ENCODE data around the gene DNAJC5.
A peak's percentile ranks its signal among the peaks of the same experiment; 100 is the strongest.
"Not testable (repeated sequence)": the region's sequence is repeated elsewhere in the genome, so short reads cannot be mapped to it uniquely, and the experiment has no call there.

The DNAJC5 gene

DNA sequence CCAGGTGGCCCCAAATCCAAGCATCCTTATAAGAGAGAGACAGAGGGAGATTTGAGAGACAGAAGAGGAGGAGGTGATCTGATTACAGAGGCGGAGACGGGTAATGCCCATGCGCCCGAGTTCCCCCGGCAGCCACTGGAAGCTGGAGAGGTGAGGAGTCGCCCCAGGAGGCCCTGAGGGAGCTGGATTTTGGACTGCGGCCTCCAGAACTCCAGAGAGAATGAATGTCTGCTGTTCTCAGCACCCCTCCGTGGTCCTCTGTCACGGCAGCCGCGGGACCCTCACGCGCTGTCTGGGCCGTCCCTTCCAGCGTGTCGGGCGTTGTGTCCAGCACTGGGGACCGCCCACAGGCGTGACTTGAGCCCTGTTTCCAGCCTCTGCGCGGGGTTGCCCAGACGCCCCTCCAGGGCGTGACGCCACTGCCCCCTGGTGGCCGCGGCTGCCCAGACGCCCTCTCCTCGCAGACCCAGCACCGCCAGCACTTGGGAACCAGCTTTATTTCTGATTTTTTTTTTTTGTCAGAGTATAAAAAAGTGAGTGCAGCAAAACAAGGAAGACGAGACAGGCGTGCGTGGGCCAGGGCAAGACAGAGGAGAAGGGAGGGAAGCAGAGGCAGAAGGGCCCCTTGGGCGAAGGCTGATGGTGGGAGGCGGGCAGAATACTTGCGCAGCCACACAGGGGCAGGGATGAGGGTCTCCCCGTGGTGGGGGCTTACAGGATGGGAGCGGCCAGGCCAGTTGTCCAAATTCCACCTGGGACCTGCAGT is 78.9 kb downstream of the DNAJC5 start:
- Histone ChIP-seq H3K14ac (ENCODE audit: low read length) (no peak overlapping the region), H3K4me2 (ENCODE audit: insufficient read depth, low read length, poor library complexity, severe bottlenecking) (peak overlapping the region; percentile 51), H3K27ac (replicated peaks; ENCODE audit: low read length) (no peak overlapping the region), H3K4me3 (ENCODE audit: low read length in 2 of 2) (peak overlapping the region in 1 of 2 donors; percentile 71), H3K23ac (ENCODE audit: low read depth, low read length, poor library complexity) (peak overlapping the region; percentile 8), H3K27me3 (ENCODE audit: control insufficient read depth in 3 of 3, insufficient read depth in 3 of 3, low read depth in 1 of 3, low read length in 3 of 3) (peaks cover 0 to 12% (median 0%) of the 10 kb centered on the region in 3 experiments), H3K18ac (ENCODE audit: low read length) (peak overlapping the region; percentile 67), H3K4ac (ENCODE audit: low read length) (no peak overlapping the region), H4K91ac (ENCODE audit: low read depth, low read length, poor library complexity) (no peak overlapping the region), H3K9ac (ENCODE audit: low read depth, low read length, poor library complexity) (no peak overlapping the region), H2AFZ (ENCODE audit: low read length) (peak overlapping the region; percentile 89), H3K4me1 (ENCODE audit: control insufficient read depth in 2 of 2, insufficient read depth in 1 of 2, low read depth in 1 of 2, low read length in 2 of 2) (peaks cover 7 to 10% of the 10 kb centered on the region in 2 donors), H2BK12ac (ENCODE audit: low read length) (no peak overlapping the region), H2BK5ac (ENCODE audit: low read length) (no peak overlapping the region), H2AK5ac (ENCODE audit: low read depth, low read length) (no peak overlapping the region), H2BK15ac (ENCODE audit: low read length) (peak overlapping the region; percentile 3), H3K9me3 (replicated peaks in 1 of 2; ENCODE audit: control insufficient read depth in 2 of 2, insufficient read depth in 1 of 2, low read depth in 1 of 2, low read length in 2 of 2) (no peaks in the 10 kb centered on the region), H3K79me1 (ENCODE audit: low read depth, low read length) (no peaks in the 10 kb centered on the region), H3K36me3 (replicated peaks in 1 of 2; ENCODE audit: control insufficient read depth in 2 of 2, insufficient read depth in 2 of 2, low read length in 2 of 2) (peaks cover 2 to 4% of the 10 kb centered on the region in 2 donors), H4K8ac (ENCODE audit: low read depth, low read length) (no peak overlapping the region), H2BK120ac (ENCODE audit: low read depth, low read length) (no peak overlapping the region)
- no CpG with 5 or more reads among the region's 37 CpGs for WGBS, 2 donors (ENCODE audit: extremely low coverage in 2 of 2, insufficient read length in 2 of 2, insufficient replicate concordance in 1 of 2)
- peak; percentile 84 for DNase-seq (ENCODE audit: low spot score)

DNA sequence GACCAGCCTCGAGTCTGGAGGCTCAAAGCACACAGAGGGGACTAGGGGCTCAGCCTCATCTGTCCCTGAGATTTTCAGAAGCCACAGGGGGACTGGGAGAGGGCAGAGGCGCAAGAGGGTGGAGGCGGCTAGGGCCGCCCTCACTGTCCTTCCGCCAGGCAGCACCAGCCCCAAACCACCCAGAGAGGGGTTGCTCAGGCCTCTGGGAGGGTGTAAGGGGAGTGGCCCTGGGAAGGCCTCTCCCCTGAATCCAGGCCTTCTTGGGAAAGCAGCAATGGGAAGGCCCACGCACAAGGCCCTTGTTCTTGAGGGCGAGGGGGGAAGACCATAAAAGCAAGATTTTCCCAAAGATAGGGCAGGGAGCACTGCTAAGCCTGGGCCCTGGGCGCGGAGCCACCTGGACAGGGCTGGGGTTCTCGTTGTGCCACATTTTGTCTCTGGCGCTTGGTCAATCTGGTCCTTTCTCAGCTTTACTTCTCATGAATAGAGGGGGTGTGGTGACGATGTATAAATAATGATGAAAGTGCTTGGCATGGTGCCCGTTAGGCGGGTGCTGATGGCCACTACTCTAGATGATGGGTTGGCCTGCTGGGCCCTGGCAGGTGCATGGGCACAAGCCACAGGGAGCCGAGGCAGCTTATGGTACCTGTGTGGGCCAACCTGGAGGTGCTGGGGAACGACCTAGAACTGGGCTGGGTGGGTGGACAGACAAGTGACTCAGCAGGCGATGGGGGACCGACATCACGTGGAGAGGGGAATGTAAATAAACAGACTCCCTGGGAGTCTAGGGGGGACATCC is 79.7 kb downstream of the DNAJC5 start:
- Histone ChIP-seq H2BK5ac (ENCODE audit: low read length) (no peak overlapping the region), H3K23ac (ENCODE audit: low read depth, low read length, poor library complexity) (peak overlapping the region; percentile 8), H3K27me3 (ENCODE audit: control insufficient read depth in 3 of 3, insufficient read depth in 3 of 3, low read depth in 1 of 3, low read length in 3 of 3) (peaks cover 0 to 12% (median 0%) of the 10 kb centered on the region in 3 experiments), H3K36me3 (replicated peaks in 1 of 2; ENCODE audit: control insufficient read depth in 2 of 2, insufficient read depth in 2 of 2, low read length in 2 of 2) (peaks cover 2 to 4% of the 10 kb centered on the region in 2 donors), H2AK5ac (ENCODE audit: low read depth, low read length) (peak overlapping the region; percentile 26), H2AFZ (ENCODE audit: low read length) (peak overlapping the region; percentile 89), H4K8ac (ENCODE audit: low read depth, low read length) (no peak overlapping the region), H3K4ac (ENCODE audit: low read length) (no peak overlapping the region), H2BK120ac (ENCODE audit: low read depth, low read length) (no peak overlapping the region), H4K91ac (ENCODE audit: low read depth, low read length, poor library complexity) (no peak overlapping the region), H3K27ac (replicated peaks; ENCODE audit: low read length) (no peak overlapping the region), H3K14ac (ENCODE audit: low read length) (no peak overlapping the region), H3K9ac (ENCODE audit: low read depth, low read length, poor library complexity) (peak overlapping the region; percentile 21), H3K4me2 (ENCODE audit: insufficient read depth, low read length, poor library complexity, severe bottlenecking) (no peak overlapping the region), H3K4me1 (ENCODE audit: control insufficient read depth in 2 of 2, insufficient read depth in 1 of 2, low read depth in 1 of 2, low read length in 2 of 2) (peaks cover 4 to 6% of the 10 kb centered on the region in 2 donors), H3K79me1 (ENCODE audit: low read depth, low read length) (peaks cover 3% of the 10 kb centered on the region), H2BK12ac (ENCODE audit: low read length) (no peak overlapping the region), H2BK15ac (ENCODE audit: low read length) (peak overlapping the region; percentile 3), H3K4me3 (ENCODE audit: low read length in 2 of 2) (no peak overlapping the region), H3K18ac (ENCODE audit: low read length) (no peak overlapping the region), H3K9me3 (replicated peaks in 1 of 2; ENCODE audit: control insufficient read depth in 2 of 2, insufficient read depth in 1 of 2, low read depth in 1 of 2, low read length in 2 of 2) (no peaks in the 10 kb centered on the region)
- no peak for DNase-seq (ENCODE audit: low spot score)
- WGBS, 2 donors (ENCODE audit: extremely low coverage in 2 of 2, insufficient read length in 2 of 2, insufficient replicate concordance in 1 of 2) = no CpG with 5 or more reads among the region's 19 CpGs

DNA sequence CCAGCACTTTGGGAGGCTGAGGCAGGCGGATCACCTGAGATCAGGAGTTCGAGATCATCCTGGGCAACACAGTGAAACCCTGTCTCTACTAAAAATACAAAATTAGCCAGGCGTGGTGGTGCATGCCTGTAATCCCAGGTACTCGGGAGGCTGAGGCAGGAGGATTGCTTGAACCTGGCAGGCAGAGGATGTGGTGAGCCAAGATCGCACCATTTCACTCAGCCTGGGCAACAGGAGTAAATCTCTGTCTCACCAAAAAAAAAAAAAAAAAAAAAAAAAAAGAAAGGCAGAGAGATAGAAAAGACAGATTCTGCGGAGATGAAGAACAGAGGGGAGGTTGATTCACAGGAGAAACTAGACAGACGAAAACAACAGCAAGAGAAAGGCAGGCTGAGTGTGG is 81.6 kb downstream of the DNAJC5 start:
- H3K9me3 ChIP-seq (replicated peaks in 1 of 2; ENCODE audit: control insufficient read depth in 2 of 2, insufficient read depth in 1 of 2, low read depth in 1 of 2, low read length in 2 of 2); H3K4me2 ChIP-seq (ENCODE audit: insufficient read depth, low read length, poor library complexity, severe bottlenecking); DNase-seq (ENCODE audit: low spot score); H3K14ac ChIP-seq (ENCODE audit: low read length); H2BK5ac ChIP-seq (ENCODE audit: low read length); H4K8ac ChIP-seq (ENCODE audit: low read depth, low read length); H3K79me1 ChIP-seq (ENCODE audit: low read depth, low read length); H3K18ac ChIP-seq (ENCODE audit: low read length); H2BK120ac ChIP-seq (ENCODE audit: low read depth, low read length); H3K36me3 ChIP-seq (replicated peaks in 1 of 2; ENCODE audit: control insufficient read depth in 2 of 2, insufficient read depth in 2 of 2, low read length in 2 of 2); H3K4me3 ChIP-seq (ENCODE audit: low read length in 2 of 2); H2AK5ac ChIP-seq (ENCODE audit: low read depth, low read length); H3K4ac ChIP-seq (ENCODE audit: low read length); H3K27me3 ChIP-seq (ENCODE audit: control insufficient read depth in 3 of 3, insufficient read depth in 3 of 3, low read depth in 1 of 3, low read length in 3 of 3); H2BK12ac ChIP-seq (ENCODE audit: low read length); H4K91ac ChIP-seq (ENCODE audit: low read depth, low read length, poor library complexity); H2AFZ ChIP-seq (ENCODE audit: low read length); H2BK15ac ChIP-seq (ENCODE audit: low read length); H3K23ac ChIP-seq (ENCODE audit: low read depth, low read length, poor library complexity); H3K27ac ChIP-seq (replicated peaks; ENCODE audit: low read length): not testable (repeated sequence)
- WGBS, 2 donors (ENCODE audit: extremely low coverage in 2 of 2, insufficient read length in 2 of 2, insufficient replicate concordance in 1 of 2) = no CpG with 5 or more reads among the region's 7 CpGs
- peaks cover 9 to 12% of the 10 kb centered on the region in 2 donors for H3K4me1 ChIP-seq (ENCODE audit: control insufficient read depth in 2 of 2, insufficient read depth in 1 of 2, low read depth in 1 of 2, low read length in 2 of 2)
- H3K9ac ChIP-seq (ENCODE audit: low read depth, low read length, poor library complexity) = peak overlapping the region; percentile 77
